ENCODE measurements around the gene SPOCD1.
"Not testable (repeated sequence)": the region's sequence is repeated elsewhere in the genome, so short reads cannot be mapped to it uniquely, and the experiment has no call there.

SPOCD1 gene

GRCh38 chr1:31828926-31829690 is 13.3 kb upstream of the SPOCD1 start:
- no peak for DNase-seq (ENCODE audit: low spot score)

- DNase-seq (ENCODE audit: low spot score), result no peak
These were observed 12.5 kb upstream of the SPOCD1 start for GRCh38 chr1:31828341-31828740.

DNA sequence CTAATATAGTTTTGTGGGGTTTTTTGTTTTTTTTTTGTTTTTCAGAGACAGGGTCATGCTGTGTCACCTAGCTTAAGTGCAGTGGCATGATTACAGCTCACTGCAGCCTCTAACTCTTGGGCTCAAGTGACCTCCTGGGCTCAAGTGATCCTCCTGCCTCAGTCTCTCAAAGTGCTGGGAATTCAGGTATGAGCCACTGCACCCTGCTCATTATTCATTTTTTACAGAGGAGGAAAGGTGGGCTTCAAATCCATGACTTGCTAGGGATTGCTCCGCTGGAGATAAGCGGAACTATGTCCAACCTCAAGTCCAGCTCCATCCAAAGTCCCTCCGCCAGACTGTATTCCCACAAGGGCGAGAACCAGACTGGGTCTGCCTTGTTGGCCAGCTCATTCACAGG is 8.0 kb upstream of the SPOCD1 start:
- DNase-seq (ENCODE audit: low spot score), result no peak

GRCh38 chr1:31822766-31823165 is 6.9 kb upstream of the SPOCD1 start:
- no peak for DNase-seq (ENCODE audit: low spot score)

DNA sequence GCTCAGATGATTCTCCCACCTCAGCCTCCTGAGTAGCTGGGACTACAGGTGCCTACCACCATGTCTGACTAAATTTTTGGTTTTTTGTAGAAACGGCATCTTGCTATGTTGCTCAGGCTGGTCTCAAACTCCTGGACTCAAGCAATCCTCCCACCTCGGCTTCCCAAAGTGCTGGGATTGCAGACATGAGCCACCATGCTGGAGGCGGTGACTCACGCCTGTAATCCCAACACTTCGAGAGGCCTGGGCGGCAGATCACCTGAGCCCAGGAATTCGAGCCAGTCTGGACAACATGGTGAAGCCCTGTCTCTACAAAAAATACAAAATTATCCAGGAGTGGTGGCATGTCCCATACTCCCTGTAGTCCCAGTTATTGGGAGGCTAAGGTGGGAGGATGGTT is 4.4 kb upstream of the SPOCD1 start:
- DNase-seq (ENCODE audit: low spot score), result not testable (repeated sequence)

DNA sequence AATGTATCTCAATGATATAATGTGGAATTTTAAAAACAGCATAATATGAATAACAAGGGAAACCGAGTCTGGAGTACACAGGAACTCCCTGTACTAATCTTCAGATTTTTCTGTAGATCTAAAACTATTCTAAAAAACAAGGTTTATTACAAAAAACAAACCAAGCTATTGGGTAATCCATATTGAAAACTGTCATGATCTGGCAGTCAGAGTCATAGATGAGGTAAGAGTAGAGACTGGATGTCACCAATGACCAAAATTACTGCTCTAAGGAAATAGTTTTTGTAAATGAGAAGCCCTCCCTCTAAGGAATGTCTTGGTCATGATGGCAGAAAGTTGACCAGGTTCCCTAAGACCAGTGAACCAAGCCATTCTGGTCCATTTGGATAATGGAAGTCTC is 2.4 kb upstream of the SPOCD1 start:
- DNase-seq (ENCODE audit: low spot score), result no peak

DNA sequence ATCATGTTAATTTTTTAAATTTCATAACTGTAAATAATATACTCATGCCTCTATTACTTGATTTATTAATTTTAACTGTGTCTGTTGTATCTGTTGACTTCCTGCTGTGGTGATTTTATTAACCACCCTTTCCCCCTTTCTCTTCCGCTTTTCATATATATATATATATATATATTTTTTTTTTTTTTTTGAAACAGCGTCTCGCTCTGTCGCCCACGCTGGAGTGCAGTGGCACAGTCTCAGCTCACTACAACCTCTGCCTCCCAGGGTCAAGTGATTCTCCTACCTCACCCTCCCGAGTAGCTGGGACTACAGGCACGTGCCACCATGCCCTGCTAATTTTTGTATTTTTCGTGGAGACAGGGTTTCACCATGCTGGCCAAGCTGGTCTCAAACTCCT is 1.1 kb upstream of the SPOCD1 start:
- not testable (repeated sequence) for DNase-seq (ENCODE audit: low spot score)

GRCh38 chr1:31816501-31816900 is 679 bp upstream of the SPOCD1 start:
- DNase-seq (ENCODE audit: low spot score), result not testable (repeated sequence)

DNA sequence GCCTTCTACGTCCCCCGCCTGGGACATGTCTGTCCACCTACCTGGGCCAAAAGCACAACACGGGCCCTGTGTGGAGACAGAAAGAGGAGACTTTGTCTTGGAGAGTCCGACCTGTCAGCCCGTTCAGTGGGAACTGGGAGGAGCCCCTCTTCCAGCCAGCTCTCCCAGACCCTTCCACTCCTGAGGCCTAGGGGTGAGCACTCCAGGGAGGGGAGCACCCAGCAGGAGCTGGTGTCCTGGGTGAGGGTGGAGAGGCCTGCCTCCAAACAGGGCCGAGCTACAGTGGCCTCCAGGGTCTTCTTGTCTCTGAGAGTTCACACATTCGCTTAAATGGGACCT is 546 bp downstream of the SPOCD1 start:
- DNase-seq (ENCODE audit: low spot score), result no peak

GRCh38 chr1:31814631-31815306 is 1.1 kb downstream of the SPOCD1 start:
- DNase-seq (ENCODE audit: low spot score), result no peak

DNA sequence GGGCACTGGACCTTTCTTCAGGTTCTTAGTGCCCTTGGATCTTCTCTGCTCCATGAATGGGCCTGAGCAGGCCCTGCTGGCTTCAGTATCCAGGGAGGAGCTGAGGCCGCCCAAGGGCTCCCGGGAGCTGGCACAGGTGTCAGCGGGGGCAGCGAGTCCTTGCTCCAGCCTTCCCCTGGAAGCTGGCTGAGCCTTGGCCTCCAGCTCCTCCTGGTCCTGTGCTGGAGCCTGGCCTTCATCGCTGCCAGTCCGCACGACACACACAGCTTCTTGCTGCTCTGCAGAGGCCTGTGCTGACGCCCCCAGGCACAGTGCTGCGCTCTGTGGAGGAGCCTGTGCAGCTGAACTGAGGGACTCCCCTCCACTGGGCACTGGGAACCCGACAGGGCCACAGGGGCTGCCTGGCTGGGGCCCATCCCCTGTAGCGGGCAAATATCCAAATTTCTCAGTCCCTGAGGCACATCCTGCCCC is 1.7 kb downstream of the SPOCD1 start:
- no peak for DNase-seq (ENCODE audit: low spot score)

- DNase-seq (ENCODE audit: low spot score), result no peak
These were observed 3.5 kb downstream of the SPOCD1 start for GRCh38 chr1:31812158-31812829.

DNA sequence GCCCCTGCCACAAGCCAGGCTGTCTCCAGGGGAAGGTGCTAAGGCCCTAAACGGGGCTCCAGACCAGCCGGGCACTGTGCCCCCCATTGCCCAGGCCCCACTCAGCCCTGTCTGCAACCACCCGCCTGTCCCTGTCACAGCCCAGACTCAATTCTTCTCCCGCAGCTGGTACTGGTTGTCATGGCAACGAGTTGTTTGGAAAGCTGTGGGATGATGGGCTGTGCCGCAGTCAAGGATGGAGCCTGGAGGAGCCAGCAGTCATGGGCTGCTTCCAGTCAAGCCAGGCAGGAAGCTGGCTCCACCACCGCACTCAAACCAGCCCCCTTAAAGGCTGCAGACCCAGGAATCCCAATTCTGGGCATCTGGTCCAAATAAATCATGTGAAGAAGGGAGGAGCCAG is 4.2 kb downstream of the SPOCD1 start:
- DNase-seq (ENCODE audit: low spot score), result peak; percentile 82

DNA sequence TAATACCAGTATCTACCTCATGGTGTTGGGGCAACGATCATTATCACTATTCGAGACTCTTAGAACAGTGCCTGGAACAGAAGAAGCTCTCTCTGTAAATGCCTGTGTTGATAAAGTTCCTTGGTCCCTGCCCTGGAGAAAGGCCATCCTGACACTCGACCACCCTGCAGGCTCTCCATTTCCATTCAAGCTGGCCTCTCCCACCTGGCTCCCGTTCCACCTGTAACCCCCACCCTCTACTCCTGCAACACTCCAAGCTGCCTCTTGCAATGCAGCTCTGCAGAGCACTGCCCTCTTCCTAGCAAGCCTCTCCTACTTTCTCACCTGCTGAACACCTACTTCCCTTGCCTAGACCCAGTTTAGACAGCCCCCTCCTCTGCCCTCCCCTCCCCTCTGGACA is 6.1 kb downstream of the SPOCD1 start:
- no peak for DNase-seq (ENCODE audit: low spot score)

- DNase-seq (ENCODE audit: low spot score), result no peak
These were observed 8.4 kb downstream of the SPOCD1 start for GRCh38 chr1:31807273-31808048.

DNA sequence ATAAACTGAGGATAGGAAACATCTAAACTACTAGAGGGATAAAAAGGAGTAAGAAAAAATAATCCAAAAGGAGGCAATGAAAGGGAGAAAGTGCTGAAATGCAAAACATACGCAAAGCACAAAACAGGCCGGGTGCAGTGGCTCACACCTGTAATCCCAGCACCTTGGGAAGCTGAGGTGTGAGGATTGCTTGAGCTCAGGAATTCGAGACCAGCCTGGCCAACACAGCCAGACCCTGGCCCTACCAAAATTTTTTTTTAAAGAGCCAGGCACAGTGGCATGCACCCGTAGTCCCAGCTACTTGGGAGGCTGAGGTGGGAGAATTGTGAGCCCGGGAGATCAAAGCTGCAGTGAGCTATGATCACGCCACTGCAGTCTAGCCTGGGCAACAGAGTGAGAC is 10.5 kb downstream of the SPOCD1 start:
- DNase-seq (ENCODE audit: low spot score), result no peak

- DNase-seq (ENCODE audit: low spot score), result no peak
These were observed 11.7 kb downstream of the SPOCD1 start for GRCh38 chr1:31804098-31804497.

DNA sequence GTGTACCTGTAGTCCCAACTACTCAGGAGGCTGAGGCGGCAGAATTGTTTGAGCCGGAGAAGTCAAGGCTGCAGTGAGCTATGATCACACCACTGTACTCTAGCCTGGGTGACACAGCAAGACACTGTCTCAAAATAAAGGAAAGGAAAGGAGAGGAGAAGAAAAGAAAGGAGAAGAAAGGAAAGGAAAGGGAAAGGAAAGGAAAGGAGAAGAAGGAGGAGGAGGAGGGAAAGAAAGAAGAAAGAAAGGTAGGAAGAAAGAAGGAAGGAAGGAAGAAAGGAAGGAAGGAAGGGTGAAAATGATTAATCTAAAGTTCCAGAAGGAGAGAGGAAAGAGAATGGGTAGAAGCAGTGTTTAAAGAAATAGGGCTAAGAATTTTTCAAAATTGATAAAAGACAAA is 12.2 kb downstream of the SPOCD1 start:
- DNase-seq (ENCODE audit: low spot score), result no peak

DNA sequence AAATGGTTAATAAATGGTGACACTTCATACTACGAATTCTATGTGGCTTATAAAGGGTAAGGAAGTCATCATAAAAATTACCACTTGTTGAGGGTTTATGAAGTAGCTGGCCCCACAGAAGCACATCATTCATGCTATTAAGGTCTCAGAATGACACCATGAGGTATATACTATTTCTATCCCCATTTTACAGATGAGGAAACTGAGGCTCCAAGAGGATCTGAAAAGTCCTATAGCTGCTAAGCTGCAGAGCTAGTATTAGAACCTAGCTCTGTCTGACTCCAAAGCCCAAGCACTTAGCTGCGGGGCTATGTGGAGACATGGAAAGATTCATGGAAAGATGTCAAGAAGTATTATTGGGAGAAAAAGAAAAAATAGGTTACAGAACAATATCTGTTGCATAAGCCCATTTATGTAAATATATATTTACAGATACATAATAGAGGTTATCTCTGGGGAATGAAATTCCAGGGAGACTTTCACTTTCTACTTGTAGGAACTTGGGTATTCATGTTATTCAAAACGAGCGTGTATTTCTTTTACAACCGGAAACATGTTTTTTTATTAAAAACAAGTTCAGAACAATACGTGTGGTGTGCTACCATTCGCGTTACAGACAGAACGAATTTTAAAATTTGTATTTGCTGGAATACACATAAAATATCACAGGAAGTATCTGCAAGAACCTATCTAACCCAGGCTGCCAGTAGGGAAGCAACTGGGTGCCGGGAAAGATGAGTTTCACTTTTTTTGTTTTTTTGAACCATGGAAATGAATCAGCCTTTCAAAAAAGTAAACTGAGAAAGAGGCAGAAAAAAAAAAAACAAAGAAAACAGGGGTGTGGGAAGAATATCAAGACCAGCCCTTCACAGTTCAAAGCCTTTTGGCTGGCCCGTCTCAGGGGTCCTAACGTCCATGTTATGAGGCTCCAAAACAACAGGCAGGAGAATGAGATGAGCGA is 13.4 kb downstream of the SPOCD1 start:
- DNase-seq (ENCODE audit: low spot score), result no peak

- no peak for DNase-seq (ENCODE audit: low spot score)
These were observed 14.4 kb downstream of the SPOCD1 start for GRCh38 chr1:31801458-31801857.

- no peak for DNase-seq (ENCODE audit: low spot score)
These were observed 15.2 kb downstream of the SPOCD1 start for GRCh38 chr1:31800674-31800967.

Data from AG08396 (cell line).